MV-4-11 (cell line): ENCODE results near the gene POLH.
"Not testable (repeated sequence)": the region's sequence is repeated elsewhere in the genome, so short reads cannot be mapped to it uniquely, and the experiment has no call there.

Source experiments
- DNase-seq: peaks from one replicate; lab custom pipeline; 2025; lab: John Stamatoyannopoulos, UW

Gene POLH

GRCh38 chr6:43630980-43631619 is 55.1 kb downstream of the POLH start:
- DNase-seq: no peak

- DNase-seq: not testable (repeated sequence)
Observed at GRCh38 chr6:43633002-43633401, 57.0 kb downstream of the POLH start.

- no peak for DNase-seq
Observed at GRCh38 chr6:43634702-43635303, 58.8 kb downstream of the POLH start.

DNA sequence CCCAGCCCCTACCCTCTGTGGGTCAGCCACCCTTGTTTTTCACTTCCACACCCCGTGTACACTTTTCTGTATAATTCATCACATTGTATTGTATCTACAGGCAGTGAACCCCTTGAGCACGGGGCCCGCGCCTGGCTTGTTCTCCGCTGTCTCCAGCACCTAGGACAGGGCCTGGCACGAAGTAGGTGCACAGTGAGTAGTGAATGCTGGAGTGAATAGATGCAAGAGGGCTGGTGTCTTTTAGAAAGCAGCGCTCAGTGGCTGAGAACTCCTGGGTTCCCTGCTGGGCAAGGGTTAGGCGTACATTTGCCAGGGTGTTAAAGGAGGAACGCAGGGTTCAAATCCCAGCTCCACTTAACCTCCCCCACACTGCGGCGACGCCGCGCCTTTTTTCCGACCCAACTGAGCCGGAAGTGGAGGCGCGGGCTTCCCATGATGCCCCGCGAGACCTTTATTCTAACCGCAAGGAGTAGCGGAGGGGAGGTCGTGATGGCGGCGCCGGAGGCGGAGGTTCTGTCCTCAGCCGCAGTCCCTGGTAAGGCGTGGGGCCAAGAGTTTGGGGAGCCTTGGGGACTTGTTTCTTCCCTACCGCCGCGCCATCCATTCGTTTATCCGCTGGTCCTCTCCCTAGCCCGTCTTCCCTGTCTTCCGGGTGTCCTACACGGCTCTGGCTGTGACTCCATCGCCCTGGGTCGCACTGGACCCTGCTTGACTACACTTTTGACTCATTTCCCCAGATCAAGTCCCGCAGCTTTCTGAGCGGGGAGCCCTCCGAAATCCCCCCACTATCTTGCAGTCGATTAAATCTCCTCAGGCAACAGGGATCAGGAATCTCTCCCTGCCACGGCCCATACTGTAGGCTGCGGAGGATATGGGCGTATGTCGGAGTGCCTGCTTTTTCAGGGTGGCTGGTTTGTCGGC is 59.7 kb downstream of the POLH start, which contains the start of gene MAD2L1BP:
MAD2L1BP (plus strand) TSS at position 454 of the 921 bp plus-strand sequence; CDS start at position 490, 36 bp downstream.
- DNase-seq: peak; percentile 81

DNA sequence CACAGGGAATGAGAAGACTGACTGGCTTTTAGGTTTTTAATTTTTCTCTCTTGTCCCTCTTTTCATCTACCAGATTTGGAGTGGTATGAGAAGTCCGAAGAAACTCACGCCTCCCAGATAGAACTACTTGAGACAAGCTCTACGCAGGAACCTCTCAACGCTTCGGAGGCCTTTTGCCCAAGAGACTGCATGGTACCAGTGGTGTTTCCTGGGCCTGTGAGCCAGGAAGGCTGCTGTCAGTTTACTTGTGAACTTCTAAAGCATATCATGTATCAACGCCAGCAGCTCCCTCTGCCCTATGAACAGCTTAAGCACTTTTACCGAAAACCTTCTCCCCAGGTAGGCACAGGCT is 60.3 kb downstream of the POLH start:
- no peak for DNase-seq

GRCh38 chr6:43639984-43640800 is 64.2 kb downstream of the POLH start:
- DNase-seq: peak; percentile 28

- DNase-seq: no peak
Observed at GRCh38 chr6:43644940-43645612, 69.1 kb downstream of the POLH start, which contains the start of gene RSPH9. Gene RSPH9, plus strand, starts transcription at chr6:43645036. Its CDS starts 63 bp downstream, at chr6:43645099.

DNA sequence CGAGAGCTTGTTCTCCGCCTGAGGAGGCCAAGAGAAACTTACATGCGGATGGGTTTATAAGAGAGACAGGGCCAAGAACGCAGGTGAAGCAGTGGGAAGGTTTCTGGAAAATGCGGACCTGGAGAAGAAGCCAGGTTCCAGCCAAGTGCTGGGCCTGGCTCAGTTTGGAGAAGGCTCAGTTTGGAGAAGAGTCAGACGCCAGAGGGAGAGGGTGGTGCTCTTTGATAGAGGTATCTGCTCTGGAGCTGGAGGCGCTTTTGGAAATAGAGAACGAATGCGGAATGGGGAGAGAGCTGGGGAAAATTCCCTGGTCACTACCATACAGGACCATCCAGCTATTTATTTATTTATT is 69.6 kb downstream of the POLH start:
- no peak for DNase-seq

- DNase-seq: no peak
Observed at GRCh38 chr6:43647613-43648012, 71.6 kb downstream of the POLH start.

DNA sequence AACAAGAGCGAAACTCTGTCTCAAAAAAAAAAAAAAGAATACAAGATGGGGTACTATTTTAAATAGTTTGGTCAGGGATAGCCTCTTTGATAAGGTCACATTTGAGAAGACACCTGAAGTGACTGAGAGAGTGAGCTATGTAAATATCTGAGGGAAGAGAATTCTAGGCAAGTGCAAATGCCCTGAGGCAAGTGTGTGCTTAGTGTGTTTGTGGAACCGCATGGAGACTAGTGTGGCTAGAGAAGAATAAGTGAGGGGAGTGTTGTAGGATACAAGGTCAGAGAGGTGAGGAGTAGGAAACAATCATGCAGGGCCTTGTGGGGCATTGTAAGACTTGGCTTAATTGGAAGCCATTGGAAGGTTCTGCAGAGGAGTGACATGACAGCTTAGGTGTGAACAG is 72.3 kb downstream of the POLH start:
- DNase-seq: no peak

DNA sequence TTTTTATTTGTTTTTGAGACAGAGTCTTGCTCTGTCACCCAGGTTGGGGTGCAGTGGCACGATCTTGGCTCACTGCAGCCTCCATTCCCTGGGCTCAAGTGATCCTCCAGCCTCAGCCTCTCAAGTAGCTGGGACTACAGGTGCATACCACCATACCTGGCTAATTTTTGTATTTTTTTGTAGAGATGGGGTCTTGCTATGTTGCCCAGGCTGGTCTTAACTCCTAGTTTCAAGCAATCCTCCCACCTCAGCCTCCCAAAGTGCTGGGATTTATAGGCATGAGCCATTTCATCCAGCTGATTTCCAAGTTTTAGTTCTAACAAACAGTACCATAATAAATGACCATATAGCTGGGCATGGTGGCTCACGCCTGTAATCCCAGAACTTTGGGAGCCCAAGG is 76.8 kb downstream of the POLH start:
- DNase-seq: not testable (repeated sequence)

DNA sequence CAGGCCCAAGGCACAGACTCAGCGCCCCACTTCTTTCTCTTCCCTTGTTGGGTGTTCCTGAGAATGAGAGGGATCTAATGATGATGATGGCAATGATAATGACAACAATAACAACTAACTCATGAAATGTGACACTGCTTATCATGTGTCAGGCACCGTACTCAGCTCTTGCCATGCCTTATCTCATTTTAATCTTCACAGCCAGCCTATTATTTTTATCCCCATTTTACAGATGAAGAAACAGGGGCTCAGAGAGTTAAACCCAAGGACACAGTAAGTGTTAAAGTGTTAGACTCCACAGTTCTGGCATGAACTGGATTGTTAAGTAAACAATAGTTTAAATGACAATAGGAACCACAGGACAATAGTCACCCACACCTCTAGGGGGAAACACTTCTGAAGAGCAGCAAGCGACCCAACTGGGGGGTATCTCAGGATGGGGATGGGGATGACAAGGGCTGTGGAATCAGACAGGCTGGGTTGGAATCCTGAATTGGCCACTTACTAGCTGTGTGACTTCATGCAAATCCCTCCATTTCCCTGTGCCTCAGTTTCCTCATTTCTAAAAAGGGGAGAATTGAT is 81.3 kb downstream of the POLH start:
- DNase-seq: no peak

GRCh38 chr6:43658161-43658560 is 82.2 kb downstream of the POLH start:
- no peak for DNase-seq

DNA sequence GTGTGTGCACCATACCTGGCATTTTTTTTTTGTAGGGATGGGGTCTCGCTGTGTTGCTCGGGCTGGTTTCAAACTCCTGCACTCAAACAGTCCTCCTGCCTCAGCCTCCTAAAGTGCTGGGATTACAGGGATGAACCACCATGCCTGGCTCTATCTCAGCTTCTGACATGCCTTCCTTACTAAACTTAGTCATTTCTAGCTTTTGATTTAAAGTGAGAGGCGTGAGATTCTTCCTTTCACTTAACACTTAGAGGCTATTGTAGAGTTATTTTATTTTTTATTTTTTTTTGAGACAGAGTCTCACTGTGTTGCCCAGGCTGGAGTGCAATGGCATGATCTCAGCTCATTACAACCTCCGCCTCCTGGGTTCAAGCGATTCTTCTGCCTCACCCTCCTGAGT is 87.0 kb downstream of the POLH start:
- not testable (repeated sequence) for DNase-seq
